Measurements from ENCODE around the gene CSNK2B. TPM values are rescaled to one million over a fixed set of nuclear protein-coding genes. Genes with fewer than 3 reads are reported as not detected.

CSNK2B gene
- total and polyA plus RNA-seq, 9 of the 15 experiments (the other 6 are each of a cell fraction or from before 2014, with no cell fraction given): 120 to 1,126 (median 529) TPM

- TF ChIP-seq HEY1 (CRISPR knock-in tag; IDR thresholded peaks at IDR 0.05; ENCODE audit: borderline replicate concordance) (no peak), RNF219 (CRISPR knock-in tag; IDR thresholded peaks at IDR 0.05) (no peak), KAT7 (CRISPR knock-in tag; IDR thresholded peaks at IDR 0.05; ENCODE audit: borderline replicate concordance) (0 out of 2 replicates have a peak, but pooled peaks have one; percentile 67), RBM17 (IDR thresholded peaks at IDR 0.05; ENCODE audit: borderline replicate concordance, low read depth, low read length) (no peak), ZNF830 (CRISPR knock-in tag; IDR thresholded peaks at IDR 0.05) (no peak), KLF13 (tag; IDR thresholded peaks at IDR 0.05; ENCODE audit: borderline replicate concordance, low read depth) (no peak), IFI16 (CRISPR knock-in tag; IDR thresholded peaks at IDR 0.05) (no peak), SIX5 (IDR thresholded peaks at IDR 0.05; ENCODE audit: borderline replicate concordance in 1 of 2, insufficient read depth in 1 of 2, low read depth in 1 of 2, low read length in 2 of 2) (no peak), ZNF263 (CRISPR knock-in tag; IDR thresholded peaks at IDR 0.05; ENCODE audit: borderline replicate concordance) (no peak), SRSF3 (IDR thresholded peaks at IDR 0.05; ENCODE audit: insufficient read depth, low read length) (no peak), MYNN (IDR thresholded peaks at IDR 0.05) (peak; percentile 38; the same call in 1 of the 2 replicates), MYNN (CRISPR knock-in tag; IDR thresholded peaks at IDR 0.05) (no peak), HINFP (tag; conservative IDR thresholded peaks at IDR 0.05; ENCODE audit: low read depth) (no peak), PURB (CRISPR knock-in tag; IDR thresholded peaks at IDR 0.05; ENCODE audit: low read depth) (no peak), HBP1 (CRISPR knock-in tag; IDR thresholded peaks at IDR 0.05) (peak; percentile 10; the same call in 1 of the 2 replicates), ESRRA (IDR thresholded peaks at IDR 0.05; ENCODE audit: borderline replicate concordance, low read depth) (no peak), THRAP3 (IDR thresholded peaks at IDR 0.05; ENCODE audit: borderline replicate concordance) (no peak), NR0B1 (IDR thresholded peaks at IDR 0.05; ENCODE audit: partially characterized antibody) (no peak), NFE2L1 (tag; IDR thresholded peaks at IDR 0.05; ENCODE audit: borderline replicate concordance, low read depth) (no peak), MEF2D (tag; conservative IDR thresholded peaks at IDR 0.05; ENCODE audit: low read depth) (no peak)
Measured at GRCh38 chr6:31701666-31702404, 36.0 kb downstream of the CSNK2B start (continued).
